Transverse colon (tissue), 4 donors: ENCODE results near the gene SH3BP5L. TPM values are rescaled to one million over a fixed set of nuclear protein-coding genes. Genes with fewer than 3 reads are reported as not detected.

ENCODE experiments used
- DNase-seq: peaks from one replicate; pipeline ENCODE4 v3.0.0-alpha.2; 2019
- H3K27ac ChIP-seq, 4 donors: fragments of 200-600 bp; sonication (generic); 2 replicates each; pipeline ENCODE4 v1.5.1; 2016 to 2018; ENCODE audit warnings: inconsistent platforms in 4 of 4
- H3K27me3 ChIP-seq: fragments of 200-600 bp; sonication (generic); 2 replicates; pipeline ENCODE4 v1.5.1; 2017; ENCODE audit warnings: inconsistent platforms
- H3K36me3 ChIP-seq, 4 donors: fragments of 200-600 bp; sonication (generic); 2 replicates each; pipeline ENCODE4 v1.5.1; 2017 to 2019; ENCODE audit warnings: inconsistent platforms in 4 of 4
- H3K4me1 ChIP-seq, 4 donors: fragments of 200-600 bp; sonication (generic); 2 replicates each; pipeline ENCODE4 v1.5.1; 2017 to 2020; ENCODE audit warnings: inconsistent platforms in 4 of 4
- H3K4me3 ChIP-seq, 4 donors: fragments of 200-600 bp; sonication (generic); 1 replicate in 1 of 4; 2 replicates in 3 of 4; pipeline versions ENCODE4 v1.5.1 to v1.6.1; 2017 to 2019; ENCODE audit warnings: inconsistent platforms in 4 of 4
- H3K9me3 ChIP-seq, 2 donors: fragments of 200-600 bp; sonication (generic); 2 replicates each; pipeline ENCODE4 v1.5.1; 2017 to 2019; ENCODE audit warnings: inconsistent platforms in 2 of 2
- CTCF ChIP-seq, 5 experiments: fragments of 200-600 bp in 3 of 5; fragments of 450-650 bp in 2 of 5; sonication (generic) in 3 of 5; IDR thresholded peaks; 1 replicate in 2 of 5; 2 replicates in 3 of 5; pipeline ENCODE4 v1.5.1; 2016 to 2017; ENCODE audit warnings: antibody characterized with exemption in 5 of 5, inconsistent platforms in 3 of 5, mild to moderate bottlenecking in 2 of 5, moderate library complexity in 1 of 5
- EP300 ChIP-seq: sonication (generic); formaldehyde crosslinking; IDR thresholded peaks from one replicate; pipeline ENCODE4 v1.6.1; 2017; ENCODE audit warnings: antibody characterized with exemption, low read depth
- POLR2A ChIP-seq: fragments of 450-650 bp; IDR thresholded peaks from one replicate; pipeline ENCODE4 v1.6.1; 2016; ENCODE audit warnings: antibody characterized with exemption, mild to moderate bottlenecking, moderate library complexity
- POLR2AphosphoS5 ChIP-seq, 3 donors: sonication (generic); formaldehyde crosslinking; IDR thresholded peaks; one replicate each; pipeline ENCODE4 v1.6.1; 2016; ENCODE audit warnings: antibody characterized with exemption in 3 of 3
- WGBS, 2 donors: methylation state at CpG; one replicate each; pipeline ENCODE4 v1.1.5; 2018; ENCODE audit warnings: low coverage in 1 of 2; 5-methylcytosine and 5-hydroxymethylcytosine counted together
- in situ Hi-C, 4 donors: fragments of 200-750 bp; cut with MboI; loops; one replicate each; pipeline versions ENCODE4 v1.15.0 to v1.15.1; 2017; ENCODE audit warnings: low sequenced_read_pairs in 3 of 4, low pct_ligation_motif_present in 1 of 4, low pct_unique_long_range_greater_than_20kb in 1 of 4
- intact Hi-C: fragments of 100-400 bp; cut with DNase I; formaldehyde crosslinking; loops from one replicate; pipeline ENCODE4 v1.15.1; 2023; ENCODE audit warnings: low total_unique reads
- small RNA-seq, 4 donors: library from RNA; depleted of rRNA; stranded (forward); fragments of <200 nt; gene quantifications; one replicate each; pipeline ENCODE3, GENCODE V24; 2016
- total RNA-seq, 4 donors: library from RNA; depleted of rRNA; stranded (reverse); fragments of >200 nt; gene quantifications; one replicate each; pipeline ENCODE4 v1.1.0, GENCODE V29; 2016

SH3BP5L gene
- total RNA-seq, 4 donors from 2014 or later, result 28.1 to 36.2 (median 31.4) TPM

DNA sequence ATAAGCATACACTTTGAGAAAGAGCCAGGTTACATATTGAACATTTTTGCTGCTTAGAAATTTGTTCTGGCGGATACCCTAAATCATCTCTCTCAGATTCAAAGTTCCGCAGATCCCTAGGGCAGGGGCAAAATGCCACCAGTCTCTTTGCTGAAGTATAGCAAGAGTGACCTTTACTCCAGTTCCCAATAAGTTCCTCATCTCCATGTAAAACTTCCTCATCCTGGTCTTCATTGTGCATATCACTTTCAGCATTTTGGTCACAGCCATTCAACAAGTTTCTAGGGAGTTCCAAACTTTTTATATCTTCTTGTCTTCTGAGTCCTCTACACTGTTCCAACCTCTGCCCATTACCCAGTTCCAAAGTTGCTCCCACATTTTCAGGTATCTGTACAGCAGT is 46.8 kb downstream of the SH3BP5L start:
- TF ChIP-seq POLR2AphosphoS5 (IDR thresholded peaks at IDR 0.05) (no peak), EP300 (no peak), CTCF (IDR thresholded peaks at IDR 0.05) (no peak)
- no peaks in the 10 kb centered on the region for H3K36me3 ChIP-seq
- no peak for DNase-seq
- H3K27me3 ChIP-seq, result no peaks in the 10 kb centered on the region
- no peak overlapping the region for H3K27ac ChIP-seq
- intact Hi-C loops (no loop called here), in situ Hi-C loops (no loop called here)
- H3K4me3 ChIP-seq, result no peak overlapping the region
- WGBS, 2 donors, result 92 to 94% methylated on average over 2 of the region's 2 CpGs
- H3K4me1 ChIP-seq, result peaks cover 0 to 5% (median 0%) of the 10 kb centered on the region in 4 donors
- peaks cover 9 to 12% of the 10 kb centered on the region in 2 donors for H3K9me3 ChIP-seq

- intact Hi-C loops, result no loop called here
- H3K4me1 ChIP-seq, result no peaks in the 10 kb centered on the region
- in situ Hi-C loops, result no loop called here
- TF ChIP-seq POLR2A (no peak), CTCF (IDR thresholded peaks at IDR 0.05) (no peak), POLR2AphosphoS5 (IDR thresholded peaks at IDR 0.05) (no peak), EP300 (no peak)
- no peak overlapping the region for H3K27ac ChIP-seq
- H3K4me3 ChIP-seq, result no peak overlapping the region
- H3K27me3 ChIP-seq, result no peaks in the 10 kb centered on the region
- peaks cover 9 to 12% of the 10 kb centered on the region in 2 donors for H3K9me3 ChIP-seq
- no peaks in the 10 kb centered on the region for H3K36me3 ChIP-seq
- no peak for DNase-seq
These were observed 48.7 kb downstream of the SH3BP5L start for GRCh38 chr1:248776991-248777390.

GRCh38 chr1:248775441-248775840 is 50.3 kb downstream of the SH3BP5L start:
- in situ Hi-C loops (no loop called here), intact Hi-C loops (no loop called here)
- no peak for DNase-seq
- Histone ChIP-seq H3K4me1 (no peaks in the 10 kb centered on the region), H3K27me3 (no peaks in the 10 kb centered on the region), H3K9me3 (peaks cover 4% of the 10 kb centered on the region in 2 donors), H3K4me3 (no peak overlapping the region), H3K27ac (no peak overlapping the region), H3K36me3 (no peaks in the 10 kb centered on the region)
- TF ChIP-seq POLR2A (no peak), EP300 (no peak), POLR2AphosphoS5 (IDR thresholded peaks at IDR 0.05) (no peak), CTCF (IDR thresholded peaks at IDR 0.05) (no peak)
- WGBS, 2 donors, result 50 to 69% methylated on average over 4 of the region's 4 CpGs

Small RNAs within 50 kb of the gene (small RNA-seq; reads per million reads assigned to genes)
- 0 reads per million in 4 donors for gene MIR3124

Other genes with a start within 250 kb of the SH3BP5L start
- not detected for gene OR2T10, start 228.2 kb downstream of the SH3BP5L start, total RNA-seq
- not detected for gene OR2T11, start 190.8 kb downstream of the SH3BP5L start, total RNA-seq
- gene OR2T35, start 180.6 kb downstream of the SH3BP5L start, total RNA-seq, result not detected
- not detected for gene OR2T27, start 170.4 kb downstream of the SH3BP5L start, total RNA-seq
- gene OR14I1, start 123.1 kb downstream of the SH3BP5L start, total RNA-seq, result not detected
- gene LYPD8, start 70.2 kb downstream of the SH3BP5L start, total RNA-seq, result 100 to 1,000 TPM in 3 of 4 donors, 10 to 100 TPM in 1; 21.9 to 719 (median 565) TPM
- 10 to 100 TPM; 34.8 to 53.1 (median 44.7) TPM for gene ZNF672, start 12.3 kb upstream of the SH3BP5L start, total RNA-seq
- gene ZNF692, start 33.2 kb upstream of the SH3BP5L start, total RNA-seq, result 100 to 1,000 TPM in 1 of 4 donors, 10 to 100 TPM in 3; 41.8 to 100 (median 64.6) TPM
- 10 to 100 TPM in 2 of 4 donors, 1 to 10 TPM in 2; 5.2 to 12.4 (median 9.7) TPM for gene PGBD2, start 80.3 kb upstream of the SH3BP5L start, total RNA-seq